ENCODE data around the gene PEX13. TPM values are rescaled to one million over a fixed set of nuclear protein-coding genes. Genes with fewer than 3 reads are reported as not detected.

PEX13 gene
- total RNA-seq, 1 experiment from 2014 or later = 20.4 TPM

- TF ChIP-seq ZNF232 (CRISPR knock-in tag; IDR thresholded peaks at IDR 0.05) (no peak), ZNF281 (CRISPR knock-in tag; IDR thresholded peaks at IDR 0.05) (no peak), NFE2L1 (CRISPR knock-in tag; IDR thresholded peaks at IDR 0.05) (no peak), ERG (CRISPR knock-in tag; IDR thresholded peaks at IDR 0.05) (no peak), ATF3 (CRISPR knock-in tag; conservative IDR thresholded peaks at IDR 0.05) (no peak)
Observed at GRCh38 chr2:60992985-60993392, 24.5 kb upstream of the PEX13 start (continued).

- H3K9me3 Mint-ChIP-seq = peaks cover 38% of the 10 kb centered on the region
- ATAC-seq = no peak
- CTCF ChIA-PET = no interaction called here
- H3K27me3 Mint-ChIP-seq (ENCODE audit: low read depth) = peaks cover 2% of the 10 kb centered on the region; the same call in 1 of the 2 replicates
- POLR2A ChIA-PET = no interaction called here
- no peak overlapping the region for H3K4me3 Mint-ChIP-seq
- no peak for DNase-seq (ENCODE audit: low spot score)
- H3K36me3 Mint-ChIP-seq = peaks cover 27% of the 10 kb centered on the region
- H3K4me1 Mint-ChIP-seq = no peaks in the 10 kb centered on the region
- TF ChIP-seq KAT7 (CRISPR knock-in tag; IDR thresholded peaks at IDR 0.05; ENCODE audit: borderline replicate concordance) = no peak
- no peak for TF ChIP-seq NFATC4 (CRISPR knock-in tag; IDR thresholded peaks at IDR 0.05)
- no peak for TF ChIP-seq FOXK1 (CRISPR knock-in tag; IDR thresholded peaks at IDR 0.05)
- TF ChIP-seq FOXP4 (CRISPR knock-in tag; IDR thresholded peaks at IDR 0.05) = no peak
- no peak for TF ChIP-seq SMAD3 (CRISPR knock-in tag; IDR thresholded peaks at IDR 0.05; ENCODE audit: borderline replicate concordance)
- no peak for TF ChIP-seq JAZF1 (CRISPR knock-in tag; IDR thresholded peaks at IDR 0.05)
- TF ChIP-seq CDX4 (CRISPR knock-in tag; IDR thresholded peaks at IDR 0.05; ENCODE audit: borderline replicate concordance) = no peak
- no peak for TF ChIP-seq OVOL2 (CRISPR knock-in tag; IDR thresholded peaks at IDR 0.05; ENCODE audit: borderline replicate concordance)
- TF ChIP-seq PRRX2 (CRISPR knock-in tag; IDR thresholded peaks at IDR 0.05) = no peak
- TF ChIP-seq RELA (CRISPR knock-in tag; IDR thresholded peaks at IDR 0.05; ENCODE audit: borderline replicate concordance) = no peak
- TF ChIP-seq NR1H2 (CRISPR knock-in tag; IDR thresholded peaks at IDR 0.05) = no peak
- TF ChIP-seq SOX15 (CRISPR knock-in tag; IDR thresholded peaks at IDR 0.05) = no peak
- TF ChIP-seq ZNF232 (CRISPR knock-in tag; IDR thresholded peaks at IDR 0.05) = no peak
- no peak for TF ChIP-seq ETV6 (CRISPR knock-in tag; IDR thresholded peaks at IDR 0.05)
- no peak for TF ChIP-seq AR (CRISPR knock-in tag; IDR thresholded peaks at IDR 0.05)
- no peak for TF ChIP-seq ZNF416 (CRISPR knock-in tag; IDR thresholded peaks at IDR 0.05)
- TF ChIP-seq EMX1 (CRISPR knock-in tag; IDR thresholded peaks at IDR 0.05) = no peak
- TF ChIP-seq ZNF121 (CRISPR knock-in tag; IDR thresholded peaks at IDR 0.05) = no peak
- no peak for TF ChIP-seq JUN (CRISPR knock-in tag; IDR thresholded peaks at IDR 0.05)
- no peak overlapping the region for H3K27ac Mint-ChIP-seq
Observed at GRCh38 chr2:60994131-60994530, 23.4 kb upstream of the PEX13 start.

All from WTC11 (cell line).